ENCODE data around the gene PROSER1.

Gene PROSER1

GRCh38 chr13:39047560-39047959 is 9.7 kb upstream of the PROSER1 start:
- no peak overlapping the region for H3K4me3 ChIP-seq (ENCODE audit: low read length)
- H3K9me3 ChIP-seq (ENCODE audit: control insufficient read depth, low read depth, low read length) = no peaks in the 10 kb centered on the region
- H3K27ac ChIP-seq (ENCODE audit: low read length) = no peak overlapping the region
- no peaks in the 10 kb centered on the region for H3K27me3 ChIP-seq (ENCODE audit: control insufficient read depth, insufficient read depth, low read length)
- no peaks in the 10 kb centered on the region for H3K36me3 ChIP-seq (ENCODE audit: control insufficient read depth, low read depth, low read length)
- no peak overlapping the region for H3K9ac ChIP-seq (ENCODE audit: low read length)
- peaks cover 19% of the 10 kb centered on the region for H3K4me1 ChIP-seq (ENCODE audit: control insufficient read depth, low read depth, low read length)

GRCh38 chr13:39044536-39044935 is 6.6 kb upstream of the PROSER1 start:
- H3K4me1 ChIP-seq (ENCODE audit: control insufficient read depth, low read depth, low read length) = peaks cover 19% of the 10 kb centered on the region
- H3K27me3 ChIP-seq (ENCODE audit: control insufficient read depth, insufficient read depth, low read length) = no peaks in the 10 kb centered on the region
- no peak overlapping the region for H3K27ac ChIP-seq (ENCODE audit: low read length)
- no peaks in the 10 kb centered on the region for H3K9me3 ChIP-seq (ENCODE audit: control insufficient read depth, low read depth, low read length)
- no peak overlapping the region for H3K4me3 ChIP-seq (ENCODE audit: low read length)
- no peak overlapping the region for H3K9ac ChIP-seq (ENCODE audit: low read length)
- peaks cover 3% of the 10 kb centered on the region for H3K36me3 ChIP-seq (ENCODE audit: control insufficient read depth, low read depth, low read length)

DNA sequence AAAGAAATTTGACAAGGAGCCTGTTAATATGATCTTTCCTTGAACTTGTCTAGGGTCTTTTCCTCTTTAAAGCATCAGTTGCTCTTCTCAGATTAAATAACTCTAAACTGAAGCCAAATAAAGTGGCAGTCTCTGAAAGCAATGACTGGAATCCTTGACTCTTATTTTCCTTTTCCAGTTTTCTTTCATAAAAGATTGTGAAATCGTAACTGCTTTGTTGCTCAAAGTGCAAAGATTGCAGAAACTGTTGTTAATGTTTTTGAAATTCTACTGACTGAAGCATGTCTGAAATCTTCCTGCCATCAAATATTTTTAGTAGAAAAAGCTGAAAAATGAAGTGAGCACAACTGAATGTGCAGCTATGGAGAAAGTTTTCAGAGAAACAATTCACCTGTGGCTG is 2.3 kb upstream of the PROSER1 start:
- Histone ChIP-seq H3K4me3 (ENCODE audit: low read length) (no peak overlapping the region), H3K27ac (ENCODE audit: low read length) (no peak overlapping the region), H3K27me3 (ENCODE audit: control insufficient read depth, insufficient read depth, low read length) (no peaks in the 10 kb centered on the region), H3K9me3 (ENCODE audit: control insufficient read depth, low read depth, low read length) (no peaks in the 10 kb centered on the region), H3K36me3 (ENCODE audit: control insufficient read depth, low read depth, low read length) (peaks cover 3% of the 10 kb centered on the region), H3K4me1 (ENCODE audit: control insufficient read depth, low read depth, low read length) (peaks cover 12% of the 10 kb centered on the region), H3K9ac (ENCODE audit: low read length) (no peak overlapping the region)

GRCh38 chr13:39039041-39039440 is 1.2 kb upstream of the PROSER1 start:
- peaks cover 16% of the 10 kb centered on the region for H3K4me1 ChIP-seq (ENCODE audit: control insufficient read depth, low read depth, low read length)
- no peak overlapping the region for H3K27ac ChIP-seq (ENCODE audit: low read length)
- H3K4me3 ChIP-seq (ENCODE audit: low read length) = peak overlapping the region; percentile 100
- H3K36me3 ChIP-seq (ENCODE audit: control insufficient read depth, low read depth, low read length) = peaks cover 5% of the 10 kb centered on the region
- H3K9me3 ChIP-seq (ENCODE audit: control insufficient read depth, low read depth, low read length) = no peaks in the 10 kb centered on the region
- H3K9ac ChIP-seq (ENCODE audit: low read length) = peak overlapping the region; percentile 96
- no peaks in the 10 kb centered on the region for H3K27me3 ChIP-seq (ENCODE audit: control insufficient read depth, insufficient read depth, low read length)

DNA sequence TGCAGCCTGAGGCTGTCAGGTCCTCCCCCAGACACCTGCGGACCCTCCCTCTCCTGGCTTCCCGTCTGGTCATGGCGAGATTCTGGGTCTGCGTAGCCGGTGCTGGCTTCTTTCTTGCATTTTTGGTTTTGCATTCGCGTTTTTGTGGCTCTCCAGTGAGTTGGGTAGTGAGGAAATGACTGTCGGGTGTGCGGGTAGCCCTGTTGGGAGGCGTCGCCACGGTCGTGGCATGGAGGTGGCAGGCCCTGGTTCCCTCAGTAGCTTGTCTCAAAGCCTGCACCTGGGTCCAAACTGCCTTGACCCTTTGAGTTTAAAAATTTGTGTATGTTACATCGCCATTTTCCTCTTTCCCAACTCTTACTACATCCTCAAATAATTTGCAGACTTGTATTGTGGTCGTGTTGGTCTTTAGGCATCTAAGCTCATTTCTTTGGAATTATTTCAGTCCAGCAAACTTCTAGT is 711 bp upstream of the PROSER1 start:
- H3K27me3 ChIP-seq (ENCODE audit: control insufficient read depth, insufficient read depth, low read length) = no peaks in the 10 kb centered on the region
- H3K36me3 ChIP-seq (ENCODE audit: control insufficient read depth, low read depth, low read length) = peaks cover 9% of the 10 kb centered on the region
- H3K9ac ChIP-seq (ENCODE audit: low read length) = peak overlapping the region; percentile 96
- no peaks in the 10 kb centered on the region for H3K9me3 ChIP-seq (ENCODE audit: control insufficient read depth, low read depth, low read length)
- H3K4me1 ChIP-seq (ENCODE audit: control insufficient read depth, low read depth, low read length) = peaks cover 16% of the 10 kb centered on the region
- H3K4me3 ChIP-seq (ENCODE audit: low read length) = peak overlapping the region; percentile 100
- peak overlapping the region; percentile 94 for H3K27ac ChIP-seq (ENCODE audit: low read length)

DNA sequence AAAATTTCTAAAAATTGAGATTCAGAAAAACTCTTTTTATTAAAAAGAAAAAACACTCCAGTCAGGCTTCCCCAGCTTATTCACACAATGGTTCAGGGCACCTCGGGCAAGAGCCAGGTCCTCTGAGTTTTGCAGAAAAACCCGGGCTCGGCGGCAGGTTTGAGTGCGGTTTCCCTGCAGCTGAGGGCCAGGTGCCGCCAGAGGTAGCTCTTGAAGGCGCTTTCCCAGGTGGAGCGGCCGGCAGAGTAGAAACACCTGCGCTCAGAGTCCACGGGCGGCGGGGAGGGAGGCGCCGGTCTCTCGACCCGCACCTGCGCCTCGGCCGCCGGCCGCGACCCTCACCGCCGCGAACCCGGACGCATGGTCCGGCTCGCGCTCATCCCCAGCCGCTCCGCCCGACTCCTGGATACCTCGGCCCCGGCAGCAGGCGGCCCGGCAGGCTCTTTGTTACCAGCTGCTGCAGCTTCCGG is 444 bp downstream of the PROSER1 start:
- Histone ChIP-seq H3K27ac (ENCODE audit: low read length) (peak overlapping the region; percentile 94), H3K36me3 (ENCODE audit: control insufficient read depth, low read depth, low read length) (peaks cover 13% of the 10 kb centered on the region), H3K4me1 (ENCODE audit: control insufficient read depth, low read depth, low read length) (peaks cover 16% of the 10 kb centered on the region), H3K9me3 (ENCODE audit: control insufficient read depth, low read depth, low read length) (no peaks in the 10 kb centered on the region), H3K27me3 (ENCODE audit: control insufficient read depth, insufficient read depth, low read length) (no peaks in the 10 kb centered on the region), H3K4me3 (ENCODE audit: low read length) (peak overlapping the region; percentile 100), H3K9ac (ENCODE audit: low read length) (peak overlapping the region; percentile 96)

- Histone ChIP-seq H3K36me3 (ENCODE audit: control insufficient read depth, low read depth, low read length) (peaks cover 19% of the 10 kb centered on the region), H3K4me1 (ENCODE audit: control insufficient read depth, low read depth, low read length) (peaks cover 16% of the 10 kb centered on the region), H3K9me3 (ENCODE audit: control insufficient read depth, low read depth, low read length) (no peaks in the 10 kb centered on the region), H3K4me3 (ENCODE audit: low read length) (peak overlapping the region; percentile 100), H3K9ac (ENCODE audit: low read length) (peak overlapping the region; percentile 96), H3K27me3 (ENCODE audit: control insufficient read depth, insufficient read depth, low read length) (no peaks in the 10 kb centered on the region), H3K27ac (ENCODE audit: low read length) (peak overlapping the region; percentile 94)
Observed at GRCh38 chr13:39036212-39036611, 1.7 kb downstream of the PROSER1 start.

DNA sequence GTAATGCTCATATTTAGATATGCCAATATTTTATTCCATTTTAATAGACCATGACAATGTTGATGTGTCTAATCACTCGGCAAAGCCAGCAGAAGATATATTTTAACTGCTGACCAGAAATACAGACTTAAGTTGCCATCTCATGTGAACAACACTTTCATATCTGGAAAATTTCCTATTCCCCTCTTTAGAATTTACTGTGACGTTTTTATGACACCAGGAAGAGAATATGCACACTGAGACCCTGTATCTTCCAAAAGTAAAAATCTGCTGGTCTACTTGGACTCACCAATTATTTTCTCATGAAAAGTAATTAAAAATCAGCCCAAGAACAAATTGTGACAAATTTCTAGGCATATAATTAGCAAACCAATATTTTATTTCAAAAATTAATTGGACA is 2.1 kb downstream of the PROSER1 start:
- Histone ChIP-seq H3K4me3 (ENCODE audit: low read length) (peak overlapping the region; percentile 100), H3K9me3 (ENCODE audit: control insufficient read depth, low read depth, low read length) (no peaks in the 10 kb centered on the region), H3K27ac (ENCODE audit: low read length) (peak overlapping the region; percentile 94), H3K27me3 (ENCODE audit: control insufficient read depth, insufficient read depth, low read length) (no peaks in the 10 kb centered on the region), H3K9ac (ENCODE audit: low read length) (peak overlapping the region; percentile 96), H3K36me3 (ENCODE audit: control insufficient read depth, low read depth, low read length) (peaks cover 20% of the 10 kb centered on the region), H3K4me1 (ENCODE audit: control insufficient read depth, low read depth, low read length) (peaks cover 16% of the 10 kb centered on the region)

GRCh38 chr13:39035204-39035603 is 2.7 kb downstream of the PROSER1 start:
- Histone ChIP-seq H3K4me1 (ENCODE audit: control insufficient read depth, low read depth, low read length) (peaks cover 16% of the 10 kb centered on the region), H3K27ac (ENCODE audit: low read length) (no peak overlapping the region), H3K4me3 (ENCODE audit: low read length) (peak overlapping the region; percentile 100), H3K9me3 (ENCODE audit: control insufficient read depth, low read depth, low read length) (no peaks in the 10 kb centered on the region), H3K9ac (ENCODE audit: low read length) (no peak overlapping the region), H3K27me3 (ENCODE audit: control insufficient read depth, insufficient read depth, low read length) (no peaks in the 10 kb centered on the region), H3K36me3 (ENCODE audit: control insufficient read depth, low read depth, low read length) (peaks cover 17% of the 10 kb centered on the region)

DNA sequence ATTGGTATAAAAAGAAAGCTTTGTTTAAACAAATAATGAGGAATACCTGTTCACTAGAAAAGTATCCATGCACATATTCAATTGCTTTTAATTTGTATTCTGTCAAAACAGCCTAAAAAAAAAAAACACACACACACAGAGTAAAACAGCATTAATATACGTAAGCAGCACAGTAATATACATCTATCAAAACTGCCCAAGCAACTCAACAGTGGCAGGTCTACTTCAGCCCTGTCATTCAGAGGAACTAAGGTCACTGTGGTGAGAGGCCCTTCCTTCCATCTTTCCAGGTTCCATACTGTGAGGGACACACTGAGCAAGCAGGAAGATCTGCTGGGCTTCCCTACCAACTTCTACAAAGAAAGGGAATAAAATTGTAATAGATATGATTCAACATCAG is 3.8 kb downstream of the PROSER1 start:
- peaks cover 27% of the 10 kb centered on the region for H3K36me3 ChIP-seq (ENCODE audit: control insufficient read depth, low read depth, low read length)
- no peaks in the 10 kb centered on the region for H3K9me3 ChIP-seq (ENCODE audit: control insufficient read depth, low read depth, low read length)
- no peak overlapping the region for H3K27ac ChIP-seq (ENCODE audit: low read length)
- H3K27me3 ChIP-seq (ENCODE audit: control insufficient read depth, insufficient read depth, low read length) = no peaks in the 10 kb centered on the region
- peaks cover 12% of the 10 kb centered on the region for H3K4me1 ChIP-seq (ENCODE audit: control insufficient read depth, low read depth, low read length)
- H3K9ac ChIP-seq (ENCODE audit: low read length) = no peak overlapping the region
- no peak overlapping the region for H3K4me3 ChIP-seq (ENCODE audit: low read length)

- H3K36me3 ChIP-seq (ENCODE audit: control insufficient read depth, low read depth, low read length) = peaks cover 46% of the 10 kb centered on the region
Observed at GRCh38 chr13:39032150-39032549, 5.7 kb downstream of the PROSER1 start.

DNA sequence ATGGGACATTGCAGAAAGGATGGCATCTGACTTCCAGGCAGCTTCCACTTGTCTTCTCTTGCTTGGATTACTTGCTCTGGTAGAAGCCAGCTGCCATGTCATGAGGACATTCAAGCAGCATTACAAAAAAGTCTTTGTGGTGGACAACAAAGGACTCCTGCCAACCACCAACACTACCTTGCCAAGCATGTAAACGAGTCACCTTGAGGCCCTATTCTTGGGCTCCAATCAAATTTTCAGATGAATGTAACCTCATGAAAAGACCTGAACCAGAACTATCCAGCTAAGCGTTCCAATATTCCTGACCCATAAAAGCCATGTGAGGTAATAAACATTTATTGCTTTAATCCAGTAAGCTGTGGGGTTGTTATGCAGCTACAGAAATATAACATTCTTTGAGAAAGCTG is 12.5 kb downstream of the PROSER1 start:
- H3K4me1 ChIP-seq (ENCODE audit: control insufficient read depth, low read depth, low read length) = peaks cover 36% of the 10 kb centered on the region

More at GRCh38 chr13:39032150-39032549, 5.7 kb downstream of the PROSER1 start:
- H3K27me3 ChIP-seq (ENCODE audit: control insufficient read depth, insufficient read depth, low read length) = no peaks in the 10 kb centered on the region
- H3K27ac ChIP-seq (ENCODE audit: low read length) = no peak overlapping the region
- H3K9ac ChIP-seq (ENCODE audit: low read length) = no peak overlapping the region
- H3K4me3 ChIP-seq (ENCODE audit: low read length) = no peak overlapping the region
- H3K9me3 ChIP-seq (ENCODE audit: control insufficient read depth, low read depth, low read length) = no peaks in the 10 kb centered on the region
- peaks cover 10% of the 10 kb centered on the region for H3K4me1 ChIP-seq (ENCODE audit: control insufficient read depth, low read depth, low read length)

More for the DNA sequence above, 12.5 kb downstream of the PROSER1 start:
- no peaks in the 10 kb centered on the region for H3K9me3 ChIP-seq (ENCODE audit: control insufficient read depth, low read depth, low read length)
- peak overlapping the region; percentile 35 for H3K4me3 ChIP-seq (ENCODE audit: low read length)
- peaks cover 90% of the 10 kb centered on the region for H3K36me3 ChIP-seq (ENCODE audit: control insufficient read depth, low read depth, low read length)
- no peak overlapping the region for H3K9ac ChIP-seq (ENCODE audit: low read length)
- H3K27ac ChIP-seq (ENCODE audit: low read length) = peak overlapping the region; percentile 24
- no peaks in the 10 kb centered on the region for H3K27me3 ChIP-seq (ENCODE audit: control insufficient read depth, insufficient read depth, low read length)

All from iPS-18a (cell line).